ENCODE data around the gene RAB3C.

RAB3C gene

DNA sequence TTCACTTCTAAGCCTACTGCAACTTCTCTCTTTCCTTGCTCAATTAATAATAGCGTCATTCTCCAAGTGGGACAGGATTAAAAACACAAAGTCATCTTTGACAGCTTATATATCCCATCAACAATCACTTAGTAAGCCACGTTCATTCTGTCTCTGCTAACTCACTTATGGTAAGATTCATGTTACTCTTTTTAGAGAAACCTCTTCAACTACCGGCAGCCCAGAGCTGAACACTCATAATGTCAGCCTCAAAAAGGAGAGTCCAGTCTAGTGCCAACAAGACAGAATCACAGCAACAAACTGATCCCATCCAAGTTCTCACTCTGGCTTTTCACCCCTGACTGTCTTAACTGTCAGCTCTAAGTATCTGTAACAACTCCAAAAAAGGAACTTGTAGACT is 196.0 kb downstream of the RAB3C start:
- DNase-seq: no peak

DNA sequence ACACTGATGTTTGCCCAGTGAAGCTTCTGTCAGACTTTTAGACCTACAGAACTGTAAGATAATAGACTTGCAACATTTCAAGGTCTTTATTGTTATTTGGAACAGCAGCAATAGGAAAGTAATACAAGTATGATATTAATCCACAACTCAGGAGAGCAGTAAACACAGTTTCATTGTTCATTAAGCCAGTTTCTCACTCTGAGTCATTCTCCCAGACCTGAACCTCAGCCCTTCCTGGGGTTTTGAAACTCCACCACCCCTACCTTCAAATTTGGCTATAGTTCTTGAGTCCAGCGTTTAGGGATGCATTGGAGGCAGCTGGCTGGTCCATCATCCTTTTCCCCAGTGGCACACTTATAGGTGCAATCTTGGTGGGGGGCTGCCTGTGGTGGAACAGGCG is 203.2 kb downstream of the RAB3C start:
- no peak for DNase-seq

DNA sequence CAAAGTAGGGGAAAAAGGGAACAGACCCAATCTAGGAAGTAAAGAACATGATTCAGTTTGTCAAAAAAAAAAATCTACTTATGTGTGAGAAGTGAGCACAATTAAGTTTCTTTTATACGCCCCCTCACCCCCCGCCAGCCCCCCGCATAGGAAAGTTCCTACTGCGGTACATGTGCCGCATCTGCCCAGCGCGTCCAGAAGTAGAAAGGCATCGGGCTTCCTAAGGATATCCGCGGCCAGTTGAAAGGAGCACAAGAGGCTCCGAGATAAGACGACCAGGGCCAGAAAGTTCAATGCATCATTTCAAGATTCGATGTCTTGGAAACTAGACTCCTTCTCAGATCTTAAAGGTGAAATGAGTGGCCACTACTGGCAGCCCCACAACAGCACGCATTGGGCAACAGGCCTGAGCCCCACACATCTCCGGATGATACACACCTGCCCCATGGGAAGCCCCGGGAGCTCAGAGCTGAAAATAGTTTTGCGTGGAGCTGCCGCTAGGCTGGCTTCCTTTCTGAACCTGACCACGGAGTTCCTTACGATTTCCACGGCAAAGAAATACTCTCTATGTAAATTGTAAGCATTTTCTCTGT is 203.9 kb downstream of the RAB3C start:
- DNase-seq: peak; percentile 0

DNA sequence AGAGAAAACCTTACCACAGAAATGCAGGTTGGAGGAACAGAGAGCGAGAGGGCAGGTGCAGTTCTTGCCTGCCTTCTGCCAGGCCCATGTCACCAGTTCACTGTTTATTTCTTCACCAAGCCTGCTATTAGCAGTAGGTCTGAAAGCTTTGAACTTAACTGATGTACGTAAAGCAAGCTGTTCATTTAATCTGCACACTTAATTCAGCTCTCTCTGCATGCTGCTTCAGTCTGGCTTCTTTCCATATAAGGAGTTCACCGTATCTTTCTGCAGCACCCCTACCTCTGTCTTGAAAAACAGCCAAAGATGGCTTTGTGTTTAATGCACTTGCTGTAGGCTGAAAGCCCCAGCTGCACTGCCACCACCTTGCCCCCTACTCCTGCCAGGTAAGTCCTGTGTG is 205.1 kb downstream of the RAB3C start:
- no peak for DNase-seq

DNA sequence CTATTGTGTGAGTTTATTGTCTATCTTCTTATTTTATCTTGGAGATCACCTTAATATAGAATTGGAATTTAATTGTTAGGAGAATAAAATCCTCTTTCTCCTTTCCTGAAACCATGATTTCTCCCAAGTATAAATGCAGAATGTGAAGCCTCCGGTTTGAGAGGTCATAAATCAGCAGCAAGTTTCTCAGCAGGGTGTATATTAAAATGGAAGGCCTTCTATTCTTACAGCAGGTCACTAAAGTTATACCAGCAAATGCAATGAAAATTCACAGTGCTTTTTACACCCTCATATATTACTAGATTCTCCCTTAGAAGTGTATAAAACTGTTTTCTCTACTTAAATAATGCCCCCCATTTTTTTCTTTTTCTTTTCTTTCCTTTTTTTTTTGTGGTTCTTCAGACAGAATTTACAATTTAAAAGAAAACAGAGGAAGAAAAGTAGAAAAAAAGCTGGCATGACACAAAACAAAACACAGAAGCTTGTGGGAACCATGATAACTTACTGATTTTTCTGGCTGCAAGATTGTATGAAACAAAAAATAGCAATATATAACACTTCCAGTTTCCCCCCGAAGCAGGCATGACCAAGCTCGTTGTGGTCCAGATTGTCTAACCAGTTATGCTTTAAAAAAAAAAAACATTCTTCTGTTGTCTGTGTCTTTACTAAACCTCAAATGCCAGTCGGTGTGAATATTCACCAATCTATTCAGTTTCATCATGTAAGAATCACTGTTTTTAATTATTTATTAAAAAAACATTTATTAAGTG is 211.2 kb downstream of the RAB3C start:
- DNase-seq: no peak

DNA sequence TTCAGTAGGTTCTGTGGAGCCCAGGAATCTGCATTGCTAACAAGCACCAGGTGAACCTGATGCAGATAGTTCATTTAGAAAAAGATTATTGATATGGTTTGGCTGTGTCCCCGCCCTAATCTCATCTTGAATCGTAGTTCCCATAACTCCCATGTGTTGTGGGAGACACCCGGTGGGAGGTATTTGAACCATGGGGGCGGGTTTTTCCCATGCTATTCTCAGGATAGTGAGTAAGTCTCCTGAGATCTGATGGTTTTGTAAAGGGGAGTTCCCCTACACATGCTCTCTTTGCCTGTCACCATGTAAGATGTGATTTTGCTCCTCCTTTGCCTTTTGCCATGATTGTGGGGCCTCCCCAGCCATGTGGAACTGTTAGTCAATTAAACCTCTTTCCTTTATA is 212.0 kb downstream of the RAB3C start:
- DNase-seq: peak; percentile 72

DNA sequence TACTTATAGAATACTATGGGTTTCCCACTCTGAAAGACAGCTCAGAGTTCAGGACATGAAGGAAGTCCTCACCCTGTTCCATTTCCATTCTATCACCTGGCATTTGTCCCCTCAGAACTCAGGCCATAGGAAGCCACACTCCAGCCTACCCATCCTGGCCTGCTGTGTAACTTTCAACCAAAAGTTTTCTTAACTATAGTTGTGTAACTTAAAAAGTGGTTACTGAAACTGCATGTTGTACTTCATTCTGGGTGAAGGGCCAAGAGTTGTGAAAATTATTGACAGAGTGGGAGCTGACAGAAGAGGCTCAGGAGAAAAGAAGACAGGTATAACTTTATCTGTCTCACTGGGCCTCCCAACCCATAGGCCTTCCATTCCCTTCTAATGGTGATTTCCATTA is 212.5 kb downstream of the RAB3C start:
- peak; percentile 25 for DNase-seq

DNA sequence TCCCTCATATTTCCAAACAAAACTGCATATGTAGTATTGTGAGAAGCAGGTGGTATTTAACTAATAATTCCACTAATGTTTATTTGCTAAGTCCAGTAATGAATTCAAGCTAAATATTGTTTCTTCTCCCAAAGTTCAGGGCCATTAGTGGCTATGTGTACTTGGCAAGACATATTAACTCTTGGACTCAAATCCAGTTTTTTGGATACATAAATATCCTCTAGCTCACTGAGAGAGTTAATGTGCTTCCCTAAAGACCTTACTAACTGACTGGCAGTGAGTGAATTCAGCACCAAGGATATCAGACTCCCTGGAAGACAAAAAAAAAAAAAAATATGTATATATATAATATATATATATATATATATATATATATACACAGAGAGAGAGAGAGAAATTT is 214.1 kb downstream of the RAB3C start:
- no peak for DNase-seq

DNA sequence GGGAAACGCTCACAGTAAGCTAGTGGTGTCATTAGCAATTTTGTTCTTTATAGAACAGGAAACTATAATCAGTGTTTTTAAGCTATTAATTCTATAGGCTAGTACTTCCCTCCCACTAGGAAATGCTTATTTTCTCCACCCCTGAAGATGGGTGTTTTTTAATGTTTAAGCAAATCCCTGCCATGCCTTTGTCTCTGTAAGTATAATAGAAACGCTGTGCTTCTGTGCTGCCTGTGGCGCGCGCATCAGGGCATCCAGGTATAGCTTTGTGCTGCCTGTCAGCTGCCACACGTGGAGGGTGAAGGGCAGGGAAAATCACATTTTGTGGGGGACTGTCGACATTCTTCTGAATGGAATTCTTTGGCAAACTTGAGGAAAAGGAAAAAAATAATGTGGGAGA is 217.5 kb downstream of the RAB3C start:
- DNase-seq: no peak

DNA sequence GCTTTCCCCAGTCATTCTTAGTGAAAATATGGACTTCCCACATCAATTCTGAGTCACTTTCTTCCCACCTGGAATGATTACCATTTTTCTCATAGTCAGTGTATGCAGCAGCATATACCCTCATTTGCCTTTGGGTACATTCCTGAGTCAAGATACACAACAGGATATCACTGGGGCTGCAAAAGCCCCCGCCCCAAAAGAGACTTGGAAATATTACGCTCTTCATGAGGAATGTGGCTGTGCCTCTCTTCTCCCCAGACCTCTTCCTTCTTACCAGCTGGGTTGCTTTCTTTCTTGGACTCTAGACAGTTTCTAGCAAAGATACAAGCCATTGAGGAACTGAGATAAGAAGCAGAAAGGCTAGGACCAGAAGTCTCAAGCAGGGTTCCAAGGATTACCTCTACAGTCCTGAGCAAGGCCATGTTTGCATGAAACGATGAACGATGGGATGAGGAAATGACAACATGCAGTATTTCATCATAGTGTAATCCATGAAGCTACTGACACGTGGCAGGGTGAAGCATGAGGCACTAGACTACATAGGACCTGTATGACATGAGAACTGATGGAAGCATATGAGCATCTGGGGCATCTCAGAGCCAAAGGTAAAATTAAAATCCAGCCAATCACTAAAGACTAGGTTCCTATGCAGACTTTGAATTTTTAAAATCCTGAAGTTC is 218.1 kb downstream of the RAB3C start:
- no peak for DNase-seq

DNA sequence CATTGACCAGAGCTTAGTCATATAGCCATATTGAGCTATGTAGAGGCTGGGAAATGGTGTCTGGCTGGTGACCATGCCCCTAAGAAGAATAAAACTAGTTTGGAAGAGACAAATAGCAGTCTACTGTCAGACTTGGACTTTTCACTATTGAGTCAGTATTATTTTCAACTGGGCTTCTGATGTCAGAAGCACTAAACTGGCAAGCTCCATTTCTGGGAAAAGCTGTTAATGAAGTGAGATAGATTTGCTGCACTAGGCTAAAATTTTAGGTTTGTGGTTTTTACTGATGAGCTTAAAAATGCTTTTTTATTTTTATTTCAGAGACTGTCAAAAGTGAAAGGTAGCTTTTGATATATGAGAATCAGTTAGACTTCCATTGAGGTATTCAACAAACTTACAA is 220.2 kb downstream of the RAB3C start:
- no peak for DNase-seq

DNA sequence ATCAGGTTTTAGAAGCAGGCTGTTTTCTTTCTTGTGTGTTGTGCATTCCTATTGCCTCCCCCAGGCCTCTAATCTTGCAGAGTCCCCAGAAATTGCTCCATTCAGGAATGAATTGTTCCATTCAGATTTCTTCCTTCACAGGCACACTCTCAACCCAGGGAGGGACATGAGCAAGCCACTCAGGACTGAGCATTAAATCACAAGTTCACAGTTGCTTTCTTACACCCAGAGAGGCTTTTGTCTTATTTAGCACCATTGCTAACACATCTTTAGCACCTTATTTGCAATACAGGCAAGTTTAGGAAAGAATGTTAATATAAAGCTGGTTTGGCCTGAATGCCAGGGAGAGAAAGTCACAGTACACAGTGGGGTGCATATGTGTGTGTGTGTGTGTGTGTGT is 221.4 kb downstream of the RAB3C start:
- DNase-seq: no peak

DNA sequence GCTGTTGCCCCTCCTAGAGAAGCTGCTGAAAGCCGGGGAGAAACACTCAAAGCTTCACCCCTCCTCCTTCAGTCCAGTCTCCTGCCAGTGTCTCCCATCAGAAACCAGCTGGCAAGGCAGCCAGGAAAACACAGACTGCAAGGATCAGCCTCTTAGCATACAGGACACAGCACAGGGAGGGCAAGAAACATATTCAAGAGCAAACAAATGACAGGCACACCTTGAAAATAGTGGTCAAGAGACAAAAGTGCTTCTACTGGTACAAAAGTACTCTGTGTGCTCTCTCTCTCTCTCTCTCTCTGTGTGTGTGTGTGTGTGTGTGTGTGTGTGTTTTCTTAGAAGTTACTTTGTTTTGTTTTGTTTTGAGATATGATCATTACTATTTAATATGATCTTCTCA is 227.2 kb downstream of the RAB3C start:
- no peak for DNase-seq

DNA sequence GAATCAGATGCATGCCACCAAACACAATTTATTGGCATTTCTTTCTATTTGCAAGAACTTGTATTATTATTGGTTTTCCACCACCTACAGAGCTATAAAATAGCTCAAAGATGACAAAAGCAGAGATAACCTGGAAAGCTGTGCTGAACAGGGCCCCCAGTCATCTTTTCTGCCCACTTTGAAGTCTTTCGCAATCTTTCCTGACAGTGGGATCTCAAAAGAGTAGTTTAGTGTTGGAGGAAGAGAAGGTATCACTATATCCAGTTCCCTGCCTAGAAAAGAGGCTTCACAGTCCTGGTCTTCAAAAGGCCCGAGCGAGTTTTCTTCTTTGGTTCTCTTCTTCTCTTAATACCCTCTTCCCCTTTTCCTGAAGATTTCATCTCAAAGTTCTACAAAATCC is 231.0 kb downstream of the RAB3C start:
- DNase-seq: no peak

DNA sequence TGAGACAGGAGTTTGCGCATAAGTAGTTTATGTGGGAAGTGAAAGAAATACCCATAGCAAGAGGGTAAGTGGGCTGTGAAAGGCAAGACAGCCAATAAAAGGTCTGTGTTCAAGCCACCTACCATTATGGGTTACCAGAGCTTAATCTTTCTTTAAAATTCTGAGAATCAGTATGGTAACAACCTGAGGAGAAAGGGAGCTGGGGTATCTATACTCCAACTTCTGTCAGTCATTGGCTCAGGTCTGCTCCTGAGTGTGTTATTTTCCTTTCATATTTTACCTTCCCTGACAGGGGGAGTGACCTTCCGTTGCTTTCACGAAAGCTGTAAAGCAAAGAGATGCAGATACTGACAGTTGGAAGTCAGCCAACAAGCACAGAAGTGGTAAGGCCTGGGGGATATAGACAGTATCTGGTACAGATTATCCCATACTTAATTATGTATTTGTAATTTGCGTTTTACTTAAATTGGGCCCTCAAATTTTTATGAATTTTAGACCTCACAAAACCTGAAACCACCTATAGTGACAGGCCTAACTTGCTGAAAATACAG is 233.4 kb downstream of the RAB3C start:
- no peak for DNase-seq

DNA sequence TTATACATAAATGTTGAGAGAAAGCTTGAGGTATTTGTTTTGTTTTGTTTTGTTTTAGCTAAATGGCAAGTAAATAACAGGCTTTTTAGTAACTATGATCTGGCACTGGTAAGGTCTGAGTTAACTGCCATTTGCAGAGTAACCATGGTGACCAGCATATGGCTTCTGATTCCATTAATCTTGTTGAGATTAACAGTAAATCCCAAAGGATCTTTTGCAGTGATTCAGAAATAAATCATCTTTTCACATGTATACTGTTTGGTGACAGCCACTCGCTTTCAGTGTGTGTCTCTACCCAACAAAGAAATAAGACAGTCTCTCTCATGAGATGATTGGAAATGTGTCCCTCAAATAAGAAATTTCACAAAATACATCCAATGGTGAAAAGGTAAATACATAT is 235.6 kb downstream of the RAB3C start:
- DNase-seq: no peak

DNA sequence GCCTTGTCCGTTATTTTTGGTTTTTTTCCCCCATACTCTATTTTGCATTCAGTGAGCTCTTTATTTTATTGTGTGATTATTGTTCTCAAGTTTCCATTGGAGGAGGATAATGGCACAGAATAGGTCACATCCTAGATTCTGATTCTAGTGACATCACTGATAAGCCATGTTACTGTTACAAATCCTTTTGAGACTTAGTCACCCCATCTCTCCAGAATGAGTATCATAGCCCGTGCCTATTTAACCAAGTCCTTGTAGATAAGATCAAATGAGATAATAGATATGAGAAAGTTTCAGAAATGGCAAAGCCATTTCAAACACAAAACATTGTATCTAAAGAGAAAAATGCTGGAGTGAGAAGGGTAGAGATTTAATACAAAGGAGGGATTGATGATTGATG is 242.6 kb downstream of the RAB3C start:
- no peak for DNase-seq

DNA sequence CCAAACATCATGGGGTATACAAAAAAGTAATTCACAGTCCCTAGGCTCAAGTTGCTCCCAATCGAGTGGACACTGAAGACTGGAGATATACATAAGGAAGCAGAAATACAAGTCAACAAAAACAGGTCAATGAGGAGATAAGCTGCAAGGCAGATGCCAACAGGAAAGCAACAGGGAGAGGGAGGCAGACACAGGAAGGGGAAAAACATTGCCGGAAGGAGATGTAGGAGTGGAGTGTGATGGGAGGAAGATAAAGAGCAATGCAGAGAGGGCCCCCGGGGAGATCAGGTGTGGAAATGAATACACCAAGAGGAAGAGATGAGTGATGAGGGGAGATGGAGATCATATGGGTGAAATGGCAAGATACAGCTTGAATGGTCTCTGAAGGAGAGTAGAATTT is 243.0 kb downstream of the RAB3C start:
- no peak for DNase-seq

DNA sequence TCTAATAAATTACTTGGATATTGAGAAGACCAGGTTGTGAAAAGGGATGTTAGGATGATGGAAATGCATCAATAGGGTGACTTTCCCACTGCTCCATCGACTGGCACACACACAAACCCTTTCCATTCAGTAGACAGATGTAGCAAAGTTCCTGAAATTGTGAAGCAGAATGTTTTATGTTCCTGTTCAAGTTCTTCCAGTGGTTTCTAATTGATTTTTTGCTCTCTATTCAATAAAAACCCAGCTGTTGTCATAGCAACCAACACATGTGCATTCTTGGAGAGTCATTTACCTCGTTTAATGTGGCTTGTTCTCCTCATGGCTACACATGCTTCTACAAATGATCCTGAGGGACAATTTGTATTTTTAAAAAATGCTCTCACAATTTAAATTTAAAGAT is 244.6 kb downstream of the RAB3C start:
- DNase-seq: no peak

DNA sequence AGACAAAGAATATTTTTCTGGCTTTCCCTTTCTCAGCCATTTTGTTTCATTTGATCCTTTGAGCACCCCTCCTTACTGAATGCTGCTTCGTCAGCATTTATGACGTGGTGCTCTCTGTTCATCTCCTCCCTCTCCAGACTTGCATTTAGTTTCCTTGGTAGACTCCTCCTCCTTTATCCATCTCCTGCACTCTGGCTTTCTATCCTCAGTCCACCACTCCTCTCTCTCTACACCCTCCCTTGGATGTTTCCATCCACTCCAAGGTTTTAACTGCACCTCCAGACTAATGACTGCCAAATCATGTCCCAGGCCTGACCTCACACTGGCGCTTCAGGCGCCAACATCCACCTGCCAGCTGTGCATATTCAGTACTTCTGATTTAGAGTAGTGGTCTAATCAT is 245.4 kb downstream of the RAB3C start:
- no peak for DNase-seq

DNA sequence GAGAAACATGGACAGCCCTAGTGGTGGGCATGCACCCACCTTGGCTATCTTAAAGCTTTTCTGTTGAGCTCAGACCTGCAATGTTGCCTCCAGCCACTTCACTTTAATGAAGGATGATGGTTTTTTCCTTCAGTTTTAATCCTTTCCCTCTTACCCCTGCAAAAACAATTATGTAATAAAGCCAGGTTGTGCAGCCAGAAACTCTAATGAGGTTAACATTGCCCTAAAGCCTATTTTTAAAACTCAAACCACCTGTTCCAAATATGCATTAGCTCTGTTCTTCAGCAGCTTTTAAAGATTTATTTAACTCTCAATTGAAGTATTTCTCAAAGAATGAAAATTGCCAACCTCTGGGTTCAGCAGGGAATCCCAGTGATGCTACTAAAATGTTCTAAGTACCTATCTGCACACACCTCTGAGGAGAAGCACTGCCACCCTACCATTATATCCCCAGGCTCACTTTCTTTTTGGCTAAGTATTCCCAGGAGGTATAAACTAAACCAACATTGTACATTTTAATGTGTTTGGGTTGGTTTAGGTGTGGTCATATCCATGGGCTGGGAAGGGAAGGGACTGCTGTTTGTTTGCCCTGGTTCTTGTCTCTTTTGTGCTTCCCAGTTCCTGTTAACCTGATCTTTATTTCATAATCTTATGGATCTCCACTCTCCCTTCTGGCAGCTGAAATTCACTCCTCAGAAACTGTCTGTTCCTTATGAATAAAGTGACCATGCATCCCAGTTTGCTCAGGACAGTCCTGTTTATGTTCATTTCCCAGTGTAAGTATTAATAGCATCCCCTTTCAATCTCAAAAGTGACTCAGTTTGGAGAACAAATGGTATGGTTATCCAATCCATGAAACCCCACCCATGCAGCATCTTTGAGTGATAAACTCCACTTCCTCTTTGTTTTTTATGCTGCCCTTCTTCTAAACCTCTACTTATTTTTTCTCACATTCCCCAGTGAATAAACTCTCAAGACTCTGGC is 251.7 kb downstream of the RAB3C start:
- no peak for DNase-seq

DNA sequence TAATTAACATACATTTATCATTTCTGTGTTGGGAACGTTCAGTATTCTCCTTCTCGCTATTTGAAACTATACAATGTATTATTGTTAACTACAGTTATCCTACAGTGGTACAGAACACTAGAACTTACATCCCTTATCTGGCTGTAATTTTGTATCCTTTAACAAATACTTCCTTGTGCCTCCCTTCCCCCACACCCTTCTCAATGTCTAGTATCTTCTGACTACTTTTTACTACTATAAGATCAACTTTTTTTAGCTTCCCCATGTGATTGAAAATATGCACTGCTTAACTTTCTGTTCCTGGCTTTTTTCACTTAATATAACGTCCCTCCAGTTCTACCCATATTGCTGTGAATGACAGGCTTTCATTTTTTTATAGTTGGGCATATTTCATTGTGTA is 253.5 kb downstream of the RAB3C start:
- no peak for DNase-seq

DNA sequence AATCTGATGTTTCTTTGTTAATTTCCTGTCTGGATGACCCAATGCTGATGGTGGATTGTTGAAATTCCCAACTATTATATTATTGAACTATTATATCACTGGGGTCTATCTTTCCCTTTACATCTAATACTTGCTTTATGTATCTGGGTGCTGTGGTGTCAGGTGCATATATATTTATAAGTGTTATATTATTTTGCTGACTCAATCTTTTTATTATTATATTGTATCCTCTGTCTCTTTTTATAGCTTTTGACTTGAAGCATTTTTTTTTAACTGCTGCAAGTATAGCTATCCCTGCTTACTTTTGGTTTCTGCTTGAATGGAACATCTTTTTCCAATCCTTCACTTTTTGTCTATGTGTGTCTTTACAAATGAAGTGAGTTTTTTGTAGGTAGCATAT is 255.9 kb downstream of the RAB3C start:
- DNase-seq: no peak

Measured in inflammatory macrophage treated with lipopolysaccharide for 4 hours (primary cell).